ENCODE results near the gene PCGF1.
"Not testable (repeated sequence)": the region's sequence is repeated elsewhere in the genome, so short reads cannot be mapped to it uniquely, and the experiment has no call there.

Gene PCGF1

GRCh38 chr2:74472086-74472944 lies 35.2 kb downstream of the PCGF1 start, which contains the start of gene MRPL53:
TSS of gene MRPL53 (minus strand) at chr2:74472680. CDS start at chr2:74472660, 20 bp downstream.
- DNase-seq (ENCODE audit: low spot score) = peak; percentile 87

GRCh38 chr2:74471332-74472065 lies 36.0 kb downstream of the PCGF1 start:
- no peak for DNase-seq (ENCODE audit: low spot score)

GRCh38 chr2:74470742-74471141 lies 36.8 kb downstream of the PCGF1 start:
- DNase-seq (ENCODE audit: low spot score) = not testable (repeated sequence)

GRCh38 chr2:74464406-74464805 lies 43.1 kb downstream of the PCGF1 start:
- DNase-seq (ENCODE audit: low spot score) = no peak

GRCh38 chr2:74462786-74463105 lies 44.7 kb downstream of the PCGF1 start:
- DNase-seq (ENCODE audit: low spot score) = no peak

- DNase-seq (ENCODE audit: low spot score) = no peak
Observed at GRCh38 chr2:74462054-74462785, 45.3 kb downstream of the PCGF1 start.

- no peak for DNase-seq (ENCODE audit: low spot score)
Observed at GRCh38 chr2:74461187-74462053, 46.1 kb downstream of the PCGF1 start.

- DNase-seq (ENCODE audit: low spot score) = not testable (repeated sequence)
Observed at GRCh38 chr2:74460187-74460586, 47.3 kb downstream of the PCGF1 start.

- DNase-seq (ENCODE audit: low spot score) = not testable (repeated sequence)
Observed at GRCh38 chr2:74459503-74460118, 47.9 kb downstream of the PCGF1 start.

- DNase-seq (ENCODE audit: low spot score) = no peak
Observed at GRCh38 chr2:74458938-74459363, 48.5 kb downstream of the PCGF1 start.

GRCh38 chr2:74458132-74458937 lies 49.2 kb downstream of the PCGF1 start, which contains the start of gene WBP1:
TSS of gene WBP1 (plus strand) at chr2:74458438. CDS start at chr2:74458603, 165 bp downstream.
- DNase-seq (ENCODE audit: low spot score) = peak; percentile 99

- DNase-seq (ENCODE audit: low spot score) = no peak
Observed at GRCh38 chr2:74457549-74458131, 49.9 kb downstream of the PCGF1 start.

- no peak for DNase-seq (ENCODE audit: low spot score)
Observed at GRCh38 chr2:74457129-74457548, 50.4 kb downstream of the PCGF1 start.

All from GM03348 (cell line).